ENCODE measurements around the gene WFDC11.
"Not testable (repeated sequence)": the region's sequence is repeated elsewhere in the genome, so short reads cannot be mapped to it uniquely, and the experiment has no call there.

WFDC11 gene

DNA sequence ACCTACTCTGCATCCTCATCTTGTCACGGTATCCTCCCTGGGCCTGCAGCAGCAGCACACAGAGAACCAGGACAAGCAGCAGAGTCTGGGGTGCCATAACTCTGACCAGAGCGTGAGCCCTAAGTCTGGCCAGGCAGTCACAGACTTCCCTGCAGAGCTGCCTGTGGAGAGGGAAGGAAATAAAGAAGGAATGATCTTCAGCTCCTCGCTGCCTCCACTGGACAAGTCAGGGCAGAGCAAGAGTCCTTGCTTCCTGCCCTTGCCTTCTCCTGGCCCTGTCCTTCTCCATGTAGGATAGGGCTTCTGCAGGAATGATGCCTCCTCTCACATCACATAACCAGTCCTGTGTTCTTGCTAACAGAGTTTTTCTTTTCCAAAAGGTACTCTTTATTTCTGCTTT lies 15.9 kb upstream of the WFDC11 start:
- TF ChIP-seq, protein P1, sequence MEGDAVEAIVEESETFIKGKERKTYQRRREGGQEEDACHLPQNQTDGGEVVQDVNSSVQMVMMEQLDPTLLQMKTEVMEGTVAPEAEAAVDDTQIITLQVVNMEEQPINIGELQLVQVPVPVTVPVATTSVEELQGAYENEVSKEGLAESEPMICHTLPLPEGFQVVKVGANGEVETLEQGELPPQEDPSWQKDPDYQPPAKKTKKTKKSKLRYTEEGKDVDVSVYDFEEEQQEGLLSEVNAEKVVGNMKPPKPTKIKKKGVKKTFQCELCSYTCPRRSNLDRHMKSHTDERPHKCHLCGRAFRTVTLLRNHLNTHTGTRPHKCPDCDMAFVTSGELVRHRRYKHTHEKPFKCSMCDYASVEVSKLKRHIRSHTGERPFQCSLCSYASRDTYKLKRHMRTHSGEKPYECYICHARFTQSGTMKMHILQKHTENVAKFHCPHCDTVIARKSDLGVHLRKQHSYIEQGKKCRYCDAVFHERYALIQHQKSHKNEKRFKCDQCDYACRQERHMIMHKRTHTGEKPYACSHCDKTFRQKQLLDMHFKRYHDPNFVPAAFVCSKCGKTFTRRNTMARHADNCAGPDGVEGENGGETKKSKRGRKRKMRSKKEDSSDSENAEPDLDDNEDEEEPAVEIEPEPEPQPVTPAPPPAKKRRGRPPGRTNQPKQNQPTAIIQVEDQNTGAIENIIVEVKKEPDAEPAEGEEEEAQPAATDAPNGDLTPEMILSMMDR (IDR thresholded peaks at IDR 0.05; ENCODE audit: insufficient read depth, low read length, poor library complexity, severe bottlenecking) = no peak
- H3K27me3 ChIP-seq (replicated peaks; ENCODE audit: control insufficient read depth, insufficient read depth, low read length) = no peaks in the 10 kb centered on the region
- no peak overlapping the region for H3K4me3 ChIP-seq (replicated peaks; ENCODE audit: low read depth, low read length)
- no peak for DNase-seq (ENCODE audit: extremely low read depth, insufficient read length)
- no peaks in the 10 kb centered on the region for H3K36me3 ChIP-seq (ENCODE audit: control insufficient read depth, insufficient read depth, low read length)

- DNase-seq (ENCODE audit: extremely low read depth, insufficient read length) = no peak
- TF ChIP-seq, protein P1 (IDR thresholded peaks at IDR 0.05; ENCODE audit: insufficient read depth, low read length, poor library complexity, severe bottlenecking) = no peak
- no peaks in the 10 kb centered on the region for H3K27me3 ChIP-seq (replicated peaks; ENCODE audit: control insufficient read depth, insufficient read depth, low read length)
- H3K4me3 ChIP-seq (replicated peaks; ENCODE audit: low read depth, low read length) = no peak overlapping the region
- H3K36me3 ChIP-seq (ENCODE audit: control insufficient read depth, insufficient read depth, low read length) = no peaks in the 10 kb centered on the region
Observed at GRCh38 chr20:45679650-45680049, 9.6 kb upstream of the WFDC11 start.

DNA sequence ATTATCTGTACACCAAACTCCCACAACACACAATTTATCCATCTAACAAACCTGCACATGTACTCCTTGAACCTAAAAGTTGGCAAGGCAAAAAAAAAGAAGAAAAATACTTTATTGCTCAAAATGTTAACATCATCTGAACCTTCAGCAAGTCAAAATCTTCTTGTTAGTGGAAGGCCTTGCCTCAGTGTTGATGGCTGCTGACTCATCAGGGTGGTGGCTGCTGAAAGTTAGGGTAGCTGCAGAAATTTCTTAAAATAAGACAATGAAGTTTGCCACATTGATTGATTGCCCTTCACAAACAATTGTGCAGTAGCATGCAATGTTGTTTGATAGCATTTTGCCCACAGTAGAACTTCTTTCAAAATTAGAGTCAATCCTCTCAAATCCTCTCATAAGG lies 2.7 kb upstream of the WFDC11 start:
- H3K4me3 ChIP-seq (replicated peaks; ENCODE audit: low read depth, low read length) = no peak overlapping the region
- no peaks in the 10 kb centered on the region for H3K27me3 ChIP-seq (replicated peaks; ENCODE audit: control insufficient read depth, insufficient read depth, low read length)
- no peak for DNase-seq (ENCODE audit: extremely low read depth, insufficient read length)
- H3K36me3 ChIP-seq (ENCODE audit: control insufficient read depth, insufficient read depth, low read length) = no peaks in the 10 kb centered on the region
- TF ChIP-seq, protein P1 (IDR thresholded peaks at IDR 0.05; ENCODE audit: insufficient read depth, low read length, poor library complexity, severe bottlenecking) = no peak

- not testable (repeated sequence) for H3K4me3 ChIP-seq (replicated peaks; ENCODE audit: low read depth, low read length); H3K27me3 ChIP-seq (replicated peaks; ENCODE audit: control insufficient read depth, insufficient read depth, low read length); DNase-seq (ENCODE audit: extremely low read depth, insufficient read length); H3K36me3 ChIP-seq (ENCODE audit: control insufficient read depth, insufficient read depth, low read length)
Observed at GRCh38 chr20:45657038-45657437, 13.0 kb downstream of the WFDC11 start.

DNA sequence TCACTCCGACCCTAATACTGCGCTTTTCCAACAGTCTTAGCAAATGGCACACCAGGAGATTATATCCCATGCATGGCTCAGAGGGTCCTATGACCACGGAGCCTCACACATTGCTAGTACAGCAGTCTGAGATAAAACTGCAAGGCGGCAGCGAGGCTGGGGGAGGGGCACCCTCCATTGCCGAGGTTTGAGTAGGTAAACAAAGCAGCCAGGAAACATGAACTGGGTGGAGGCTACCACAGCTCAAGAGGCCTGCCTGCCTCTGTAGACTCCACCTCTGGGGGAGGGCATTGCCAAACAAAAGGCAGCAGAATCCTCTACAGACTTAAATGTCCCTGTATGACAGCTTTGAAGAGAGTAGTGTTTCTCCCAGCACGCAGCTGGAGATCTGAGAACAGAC lies 18.3 kb downstream of the WFDC11 start:
- DNase-seq (ENCODE audit: extremely low read depth, insufficient read length); H3K36me3 ChIP-seq (ENCODE audit: control insufficient read depth, insufficient read depth, low read length); H3K27me3 ChIP-seq (replicated peaks; ENCODE audit: control insufficient read depth, insufficient read depth, low read length); H3K4me3 ChIP-seq (replicated peaks; ENCODE audit: low read depth, low read length): not testable (repeated sequence)

DNA sequence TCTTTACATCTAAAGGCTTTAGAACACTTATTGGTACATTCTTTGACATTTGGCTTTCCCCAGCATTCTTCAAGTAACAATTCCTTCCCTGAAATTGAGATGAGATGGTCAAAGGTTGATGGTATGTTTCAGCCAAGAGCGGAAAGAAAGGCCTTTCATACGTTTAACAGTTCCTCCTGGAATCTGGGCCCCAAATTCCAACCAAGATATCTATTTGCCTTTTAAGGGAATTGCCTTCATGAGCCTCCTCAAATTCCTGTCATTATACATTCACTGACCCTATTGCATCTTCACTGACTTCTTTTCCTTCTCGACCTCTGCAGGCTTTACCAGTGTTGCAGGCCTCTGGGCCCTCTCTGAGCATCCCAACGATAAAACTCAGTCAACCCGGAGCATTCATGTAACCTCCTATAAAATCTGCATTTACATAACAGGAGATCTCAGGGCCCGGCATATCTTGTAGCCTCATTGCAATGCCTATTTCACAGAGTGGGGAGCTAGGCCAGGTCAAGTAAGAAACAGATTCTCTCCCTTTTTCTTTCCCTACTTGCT lies 20.7 kb downstream of the WFDC11 start:
- Histone ChIP-seq H3K27me3 (replicated peaks; ENCODE audit: control insufficient read depth, insufficient read depth, low read length) (no peaks in the 10 kb centered on the region), H3K4me3 (replicated peaks; ENCODE audit: low read depth, low read length) (no peak overlapping the region), H3K36me3 (ENCODE audit: control insufficient read depth, insufficient read depth, low read length) (no peaks in the 10 kb centered on the region)
- no peak for DNase-seq (ENCODE audit: extremely low read depth, insufficient read length)
- TF ChIP-seq, protein P1 (IDR thresholded peaks at IDR 0.05; ENCODE audit: insufficient read depth, low read length, poor library complexity, severe bottlenecking) = no peak

GRCh38 chr20:45647441-45648050 lies 22.5 kb downstream of the WFDC11 start:
- TF ChIP-seq, protein P1 (IDR thresholded peaks at IDR 0.05; ENCODE audit: insufficient read depth, low read length, poor library complexity, severe bottlenecking) = no peak
- H3K36me3 ChIP-seq (ENCODE audit: control insufficient read depth, insufficient read depth, low read length) = no peaks in the 10 kb centered on the region
- H3K27me3 ChIP-seq (replicated peaks; ENCODE audit: control insufficient read depth, insufficient read depth, low read length) = no peaks in the 10 kb centered on the region
- H3K4me3 ChIP-seq (replicated peaks; ENCODE audit: low read depth, low read length) = no peak overlapping the region
- DNase-seq (ENCODE audit: extremely low read depth, insufficient read length) = no peak
